ENCODE measurements around the gene NAA40.
"Not testable (repeated sequence)": the region's sequence is repeated elsewhere in the genome, so short reads cannot be mapped to it uniquely, and the experiment has no call there.

NAA40 gene

GRCh38 chr11:63970902-63971301 lies 32.1 kb downstream of the NAA40 start:
- intact Hi-C loops (cut with micrococcal nuclease) = no loop called here
- Mint-ChIP-seq H3K36me3 (ENCODE audit: low read depth) (peaks cover 12% of the 10 kb centered on the region), H3K4me1 (ENCODE audit: low read depth) (peaks cover 26% of the 10 kb centered on the region), H3K27me3 (peaks cover 3% of the 10 kb centered on the region), H3K4me3 (no peak overlapping the region), H3K9me3 (no peaks in the 10 kb centered on the region), H3K27ac (peak overlapping the region; percentile 34)

GRCh38 chr11:63973912-63974258 lies 35.1 kb downstream of the NAA40 start:
- H3K27me3 Mint-ChIP-seq = not testable (repeated sequence)
- peaks cover 47% of the 10 kb centered on the region for H3K4me1 Mint-ChIP-seq (ENCODE audit: low read depth)
- H3K4me3 Mint-ChIP-seq = peak overlapping the region; percentile 34

GRCh38 chr11:63974259-63975143 lies 35.7 kb downstream of the NAA40 start, which contains the start of gene COX8A:
TSS of gene COX8A (plus strand) at chr11:63974620. CDS start at chr11:63974681, 61 bp downstream.
- Mint-ChIP-seq H3K4me3 (peak within 1 kb of the TSS; percentile 99), H3K4me1 (ENCODE audit: low read depth) (peaks cover 47% of the 10 kb centered on the region), H3K36me3 (ENCODE audit: low read depth) (peaks cover 45% of the 10 kb centered on the region), H3K27me3 (peaks cover 2% of the 10 kb centered on the region), H3K9me3 (no peaks in the 10 kb centered on the region), H3K27ac (peak within 1 kb of the TSS; percentile 99)
- intact Hi-C loops (cut with micrococcal nuclease) = loop anchor here (1.0 kb wide), 1 partner anchor 12 kb away; the partner anchor contains the start of gene OTUB1

More at GRCh38 chr11:63973912-63974258, 35.1 kb downstream of the NAA40 start:
- Mint-ChIP-seq H3K27ac (peak overlapping the region; percentile 99), H3K36me3 (ENCODE audit: low read depth) (peaks cover 39% of the 10 kb centered on the region)
- H3K9me3 Mint-ChIP-seq = not testable (repeated sequence)
- intact Hi-C loops (cut with micrococcal nuclease) = loop anchor here (1.0 kb wide), 1 partner anchor 12 kb away; the partner anchor contains the start of gene OTUB1

GRCh38 chr11:63978551-63979239 lies 39.9 kb downstream of the NAA40 start:
- Mint-ChIP-seq H3K27me3 (no peaks in the 10 kb centered on the region), H3K27ac (peak overlapping the region; percentile 8)

GRCh38 chr11:63979426-63979825 lies 40.6 kb downstream of the NAA40 start:
- no peak overlapping the region for H3K4me3 Mint-ChIP-seq
- intact Hi-C loops (cut with micrococcal nuclease) = no loop called here
- H3K36me3 Mint-ChIP-seq (ENCODE audit: low read depth) = peaks cover 46% of the 10 kb centered on the region
- no peaks in the 10 kb centered on the region for H3K27me3 Mint-ChIP-seq
- H3K4me1 Mint-ChIP-seq (ENCODE audit: low read depth) = peaks cover 46% of the 10 kb centered on the region
- H3K27ac Mint-ChIP-seq = peak overlapping the region; percentile 8
- H3K9me3 Mint-ChIP-seq = no peaks in the 10 kb centered on the region

More at GRCh38 chr11:63978551-63979239, 39.9 kb downstream of the NAA40 start:
- intact Hi-C loops (cut with micrococcal nuclease) = no loop called here
- Mint-ChIP-seq H3K9me3 (no peaks in the 10 kb centered on the region), H3K4me1 (ENCODE audit: low read depth) (peaks cover 50% of the 10 kb centered on the region), H3K4me3 (no peak overlapping the region), H3K36me3 (ENCODE audit: low read depth) (peaks cover 48% of the 10 kb centered on the region)

- intact Hi-C loops (cut with micrococcal nuclease) = loop anchor here (1.0 kb wide), 1 partner anchor 11 kb away; the partner anchor contains the start of gene COX8A
- Mint-ChIP-seq H3K4me1 (ENCODE audit: low read depth) (peaks cover 44% of the 10 kb centered on the region), H3K27ac (peak overlapping the region; percentile 97), H3K9me3 (no peaks in the 10 kb centered on the region), H3K27me3 (no peaks in the 10 kb centered on the region), H3K4me3 (peak overlapping the region; percentile 96), H3K36me3 (ENCODE audit: low read depth) (peaks cover 42% of the 10 kb centered on the region)
These were observed 47.0 kb downstream of the NAA40 start for GRCh38 chr11:63985812-63986155.

GRCh38 chr11:63986156-63986931 lies 47.5 kb downstream of the NAA40 start, which contains the start of gene OTUB1:
TSS of gene OTUB1 (plus strand) at chr11:63986438. CDS start at chr11:63986457, 19 bp downstream.
- H3K27ac Mint-ChIP-seq = peak within 1 kb of the TSS; percentile 97
- H3K36me3 Mint-ChIP-seq (ENCODE audit: low read depth) = peaks cover 47% of the 10 kb centered on the region
- H3K4me3 Mint-ChIP-seq = peak within 1 kb of the TSS; percentile 96
- no peaks in the 10 kb centered on the region for H3K9me3 Mint-ChIP-seq
- peaks cover 42% of the 10 kb centered on the region for H3K4me1 Mint-ChIP-seq (ENCODE audit: low read depth)
- H3K27me3 Mint-ChIP-seq = no peaks in the 10 kb centered on the region
- intact Hi-C loops (cut with micrococcal nuclease) = loop anchor here (1.0 kb wide), 1 partner anchor 12 kb away; the partner anchor contains the start of gene COX8A

GRCh38 chr11:63986932-63987513 lies 48.2 kb downstream of the NAA40 start:
- Mint-ChIP-seq H3K27ac (peak overlapping the region; percentile 97), H3K36me3 (ENCODE audit: low read depth) (peaks cover 54% of the 10 kb centered on the region), H3K4me1 (ENCODE audit: low read depth) (peaks cover 42% of the 10 kb centered on the region), H3K27me3 (no peaks in the 10 kb centered on the region), H3K4me3 (peak overlapping the region; percentile 96), H3K9me3 (no peaks in the 10 kb centered on the region)
- intact Hi-C loops (cut with micrococcal nuclease) = loop anchor here (1.0 kb wide), 1 partner anchor 13 kb away; the partner anchor contains the start of gene COX8A

- H3K9me3 Mint-ChIP-seq = no peaks in the 10 kb centered on the region
- H3K27ac Mint-ChIP-seq = no peak overlapping the region
- peaks cover 90% of the 10 kb centered on the region for H3K36me3 Mint-ChIP-seq (ENCODE audit: low read depth)
- no peak overlapping the region for H3K4me3 Mint-ChIP-seq
- no peaks in the 10 kb centered on the region for H3K27me3 Mint-ChIP-seq
- peaks cover 68% of the 10 kb centered on the region for H3K4me1 Mint-ChIP-seq (ENCODE audit: low read depth)
- intact Hi-C loops (cut with micrococcal nuclease) = no loop called here
These were observed 52.8 kb downstream of the NAA40 start for GRCh38 chr11:63991558-63991957.

GRCh38 chr11:63993100-63993499 lies 54.3 kb downstream of the NAA40 start:
- peak overlapping the region; percentile 71 for H3K27ac Mint-ChIP-seq
- intact Hi-C loops (cut with micrococcal nuclease) = no loop called here
- no peaks in the 10 kb centered on the region for H3K9me3 Mint-ChIP-seq
- peaks cover 69% of the 10 kb centered on the region for H3K4me1 Mint-ChIP-seq (ENCODE audit: low read depth)
- no peak overlapping the region for H3K4me3 Mint-ChIP-seq
- peaks cover 11% of the 10 kb centered on the region for H3K27me3 Mint-ChIP-seq
- peaks cover 97% of the 10 kb centered on the region for H3K36me3 Mint-ChIP-seq (ENCODE audit: low read depth)

GRCh38 chr11:63993993-63994392 lies 55.2 kb downstream of the NAA40 start:
- Mint-ChIP-seq H3K9me3 (no peaks in the 10 kb centered on the region), H3K27me3 (peaks cover 18% of the 10 kb centered on the region), H3K36me3 (ENCODE audit: low read depth) (peaks cover 95% of the 10 kb centered on the region), H3K27ac (peak overlapping the region; percentile 71), H3K4me3 (peak overlapping the region; percentile 2), H3K4me1 (ENCODE audit: low read depth) (peaks cover 71% of the 10 kb centered on the region)
- intact Hi-C loops (cut with micrococcal nuclease) = no loop called here

- Mint-ChIP-seq H3K4me1 (ENCODE audit: low read depth) (peaks cover 81% of the 10 kb centered on the region), H3K36me3 (ENCODE audit: low read depth) (peaks cover 69% of the 10 kb centered on the region)
- intact Hi-C loops (cut with micrococcal nuclease) = no loop called here
These were observed 57.7 kb downstream of the NAA40 start for GRCh38 chr11:63996512-63996911.

GRCh38 chr11:63997104-63997700 lies 58.4 kb downstream of the NAA40 start:
- H3K4me1 Mint-ChIP-seq (ENCODE audit: low read depth) = peaks cover 81% of the 10 kb centered on the region
- H3K4me3 Mint-ChIP-seq = no peak overlapping the region
- intact Hi-C loops (cut with micrococcal nuclease) = no loop called here
- no peak overlapping the region for H3K27ac Mint-ChIP-seq
- H3K9me3 Mint-ChIP-seq = no peaks in the 10 kb centered on the region
- peaks cover 62% of the 10 kb centered on the region for H3K36me3 Mint-ChIP-seq (ENCODE audit: low read depth)
- peaks cover 45% of the 10 kb centered on the region for H3K27me3 Mint-ChIP-seq

More at GRCh38 chr11:63996512-63996911, 57.7 kb downstream of the NAA40 start:
- Mint-ChIP-seq H3K4me3 (no peak overlapping the region), H3K27ac (no peak overlapping the region), H3K9me3 (no peaks in the 10 kb centered on the region), H3K27me3 (peaks cover 38% of the 10 kb centered on the region)

All from dendritic cell treated with granulocyte-macrophage colony-stimulating factor and Interleukin-4, amounts not matched to agents 40 ng/mL and 50 ng/mL, for 4 days (primary cell).